ENCODE results near the gene UBE2G2.

UBE2G2 gene

GRCh38 chr21:44727757-44728156 lies 73.9 kb downstream of the UBE2G2 start:
- no peak for DNase-seq (ENCODE audit: insufficient read length, low spot score)
- FAIRE-seq, result no peak
- TF ChIP-seq TAF1 (IDR thresholded peaks at IDR 0.05; ENCODE audit: low read depth, low read length) (no peak), SPI1 (IDR thresholded peaks at IDR 0.05; ENCODE audit: low read depth, low read length) (no peak), PAX5 (IDR thresholded peaks at IDR 0.05; ENCODE audit: insufficient read depth, low read length, severe bottlenecking) (no peak), POLR2A (IDR thresholded peaks at IDR 0.05; ENCODE audit: low read depth, low read length) (no peak), POLR2AphosphoS5 (IDR thresholded peaks at IDR 0.05; ENCODE audit: low read depth, low read length) (no peak)

- FAIRE-seq, result no peak
- TF ChIP-seq POLR2AphosphoS5 (IDR thresholded peaks at IDR 0.05; ENCODE audit: low read depth, low read length), result no peak
- no peak for TF ChIP-seq POU2F2 (IDR thresholded peaks at IDR 0.05; ENCODE audit: low read depth, low read length)
- no peak for TF ChIP-seq SPI1 (IDR thresholded peaks at IDR 0.05; ENCODE audit: low read depth, low read length)
- TF ChIP-seq TAF1 (IDR thresholded peaks at IDR 0.05; ENCODE audit: low read depth, low read length), result no peak
- no peak for TF ChIP-seq PAX5 (IDR thresholded peaks at IDR 0.05; ENCODE audit: insufficient read depth, low read length, severe bottlenecking)
- TF ChIP-seq POLR2A (IDR thresholded peaks at IDR 0.05; ENCODE audit: low read depth, low read length), result no peak
- DNase-seq (ENCODE audit: insufficient read length, low spot score), result no peak
Measured at GRCh38 chr21:44727321-44727720, 74.3 kb downstream of the UBE2G2 start.

DNA sequence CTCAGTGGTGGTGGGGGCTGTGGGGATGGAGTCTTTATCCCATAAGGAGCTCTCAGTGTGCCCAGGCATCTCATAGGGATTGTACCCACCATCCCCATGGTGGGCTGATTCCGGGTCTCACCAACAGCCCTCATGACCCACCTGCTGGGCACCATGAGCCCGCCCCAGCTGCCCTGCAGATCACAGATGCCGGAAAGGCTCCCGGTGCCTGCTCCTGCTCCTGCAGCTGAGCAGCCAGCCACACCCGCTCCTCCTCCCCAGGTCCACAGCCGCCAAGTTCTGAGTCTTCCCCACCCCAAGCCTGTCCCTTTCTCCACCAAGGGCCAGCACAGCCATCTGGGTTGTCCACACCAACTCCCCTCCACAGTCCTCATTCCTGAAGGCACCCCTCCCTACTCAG lies 74.8 kb downstream of the UBE2G2 start:
- TF ChIP-seq POLR2AphosphoS5 (IDR thresholded peaks at IDR 0.05; ENCODE audit: low read depth, low read length) (no peak), TAF1 (IDR thresholded peaks at IDR 0.05; ENCODE audit: low read depth, low read length) (no peak), PAX5 (IDR thresholded peaks at IDR 0.05; ENCODE audit: insufficient read depth, low read length, severe bottlenecking) (no peak), SPI1 (IDR thresholded peaks at IDR 0.05; ENCODE audit: low read depth, low read length) (no peak), POLR2A (IDR thresholded peaks at IDR 0.05; ENCODE audit: low read depth, low read length) (no peak), POU2F2 (IDR thresholded peaks at IDR 0.05; ENCODE audit: low read depth, low read length) (no peak)
- FAIRE-seq (no peak), DNase-seq (ENCODE audit: insufficient read length, low spot score) (no peak)

DNA sequence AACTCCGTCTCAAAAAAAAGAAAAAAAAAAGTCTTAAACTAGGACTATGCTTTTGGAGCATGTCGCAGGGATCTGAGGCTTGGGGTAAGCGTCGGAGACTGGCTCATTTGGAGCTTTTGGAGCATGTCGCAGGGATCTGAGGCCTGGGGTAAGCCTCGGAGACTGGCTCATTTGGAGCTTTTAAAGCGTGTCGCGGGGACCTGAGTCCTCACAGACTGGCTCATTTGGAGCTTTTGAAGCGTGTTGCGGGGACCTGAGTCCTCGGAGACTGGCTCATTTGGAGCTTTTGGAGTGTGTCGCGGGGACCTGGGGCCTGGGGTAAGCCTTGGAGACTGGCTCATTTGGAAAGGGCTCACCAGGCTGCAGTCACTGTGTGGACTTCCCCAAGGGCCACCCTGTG lies 76.7 kb downstream of the UBE2G2 start:
- TF ChIP-seq TAF1 (IDR thresholded peaks at IDR 0.05; ENCODE audit: low read depth, low read length), result no peak
- TF ChIP-seq SPI1 (IDR thresholded peaks at IDR 0.05; ENCODE audit: low read depth, low read length), result no peak
- no peak for TF ChIP-seq POU2F2 (IDR thresholded peaks at IDR 0.05; ENCODE audit: low read depth, low read length)
- no peak for TF ChIP-seq POLR2A (IDR thresholded peaks at IDR 0.05; ENCODE audit: low read depth, low read length)
- TF ChIP-seq POLR2AphosphoS5 (IDR thresholded peaks at IDR 0.05; ENCODE audit: low read depth, low read length), result no peak
- no peak for TF ChIP-seq PAX5 (IDR thresholded peaks at IDR 0.05; ENCODE audit: insufficient read depth, low read length, severe bottlenecking)
- FAIRE-seq, result no peak
- DNase-seq (ENCODE audit: insufficient read length, low spot score), result no peak

- TF ChIP-seq POU2F2 (IDR thresholded peaks at IDR 0.05; ENCODE audit: low read depth, low read length), result no peak
- TF ChIP-seq TAF1 (IDR thresholded peaks at IDR 0.05; ENCODE audit: low read depth, low read length), result no peak
- no peak for TF ChIP-seq POLR2AphosphoS5 (IDR thresholded peaks at IDR 0.05; ENCODE audit: low read depth, low read length)
- no peak for TF ChIP-seq POLR2A (IDR thresholded peaks at IDR 0.05; ENCODE audit: low read depth, low read length)
- TF ChIP-seq SPI1 (IDR thresholded peaks at IDR 0.05; ENCODE audit: low read depth, low read length), result no peak
- no peak for TF ChIP-seq PAX5 (IDR thresholded peaks at IDR 0.05; ENCODE audit: insufficient read depth, low read length, severe bottlenecking)
- FAIRE-seq, result no peak
- no peak for DNase-seq (ENCODE audit: insufficient read length, low spot score)
Measured at GRCh38 chr21:44724196-44724595, 77.4 kb downstream of the UBE2G2 start.

DNA sequence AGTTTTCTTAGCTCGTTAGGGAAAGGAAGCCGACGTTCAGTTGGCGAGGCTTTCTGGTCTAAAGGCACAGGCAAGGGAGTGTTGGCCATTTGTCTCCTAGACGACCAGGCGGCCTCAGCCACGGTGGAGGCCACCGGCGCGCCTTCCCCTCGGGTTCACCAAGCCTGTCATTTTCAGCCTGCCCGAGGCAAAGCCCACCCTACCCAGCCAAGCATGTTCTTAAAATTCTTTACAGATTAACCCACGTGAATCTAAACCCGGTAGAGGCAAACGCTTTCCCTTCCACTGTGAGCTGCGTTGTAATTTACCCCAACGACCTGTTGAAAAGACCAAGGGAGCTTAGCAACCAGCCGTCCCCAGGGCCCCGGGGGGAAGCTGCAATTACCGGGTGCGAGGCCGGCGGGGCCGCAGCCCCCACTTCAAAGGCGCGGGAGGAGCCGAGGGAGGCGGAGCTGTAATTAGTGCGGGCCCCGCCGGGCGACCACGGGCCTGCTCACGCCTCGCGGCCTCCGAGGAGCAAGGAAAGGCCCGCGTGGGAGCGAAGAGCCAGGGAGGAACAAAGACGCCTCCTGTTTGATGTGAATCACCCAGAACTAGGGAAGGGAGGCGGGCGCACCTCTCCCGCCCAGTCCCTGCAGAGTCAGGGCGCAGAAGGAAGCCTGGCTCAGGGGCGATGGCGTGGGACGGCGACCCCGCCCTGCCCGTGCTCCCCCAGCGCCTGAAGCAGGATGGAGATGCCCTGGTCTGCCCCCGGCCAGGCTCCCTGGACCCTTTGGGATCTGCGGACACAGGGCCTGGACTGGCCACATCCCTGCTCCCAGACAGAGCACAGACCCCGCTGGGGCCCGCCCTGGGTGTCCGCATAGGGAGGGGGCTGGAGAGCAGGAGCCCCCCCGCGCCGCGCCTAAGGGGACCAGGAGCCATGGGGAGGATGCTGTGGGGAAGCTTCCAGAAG lies 78.2 kb downstream of the UBE2G2 start:
- DNase-seq (ENCODE audit: insufficient read length, low spot score), result no peak
- FAIRE-seq, result no peak
- TF ChIP-seq PAX5 (IDR thresholded peaks at IDR 0.05; ENCODE audit: insufficient read depth, low read length, severe bottlenecking), result no peak
- no peak for TF ChIP-seq POLR2A (IDR thresholded peaks at IDR 0.05; ENCODE audit: low read depth, low read length)

- DNase-seq (ENCODE audit: insufficient read length, low spot score) (no peak), FAIRE-seq (no peak)
Measured at GRCh38 chr21:44722731-44723130, 78.9 kb downstream of the UBE2G2 start.

GRCh38 chr21:44720170-44720569 lies 81.5 kb downstream of the UBE2G2 start:
- DNase-seq (ENCODE audit: insufficient read length, low spot score), result no peak
- TF ChIP-seq PAX5 (IDR thresholded peaks at IDR 0.05; ENCODE audit: insufficient read depth, low read length, severe bottlenecking), result no peak
- TF ChIP-seq POU2F2 (IDR thresholded peaks at IDR 0.05; ENCODE audit: low read depth, low read length), result no peak
- TF ChIP-seq POLR2A (IDR thresholded peaks at IDR 0.05; ENCODE audit: low read depth, low read length), result no peak
- no peak for TF ChIP-seq SPI1 (IDR thresholded peaks at IDR 0.05; ENCODE audit: low read depth, low read length)
- TF ChIP-seq POLR2AphosphoS5 (IDR thresholded peaks at IDR 0.05; ENCODE audit: low read depth, low read length), result no peak
- no peak for TF ChIP-seq TAF1 (IDR thresholded peaks at IDR 0.05; ENCODE audit: low read depth, low read length)
- no peak for FAIRE-seq

More at GRCh38 chr21:44722731-44723130, 78.9 kb downstream of the UBE2G2 start:
- TF ChIP-seq POU2F2 (IDR thresholded peaks at IDR 0.05; ENCODE audit: low read depth, low read length) (no peak), POLR2AphosphoS5 (IDR thresholded peaks at IDR 0.05; ENCODE audit: low read depth, low read length) (no peak), POLR2A (IDR thresholded peaks at IDR 0.05; ENCODE audit: low read depth, low read length) (no peak), TAF1 (IDR thresholded peaks at IDR 0.05; ENCODE audit: low read depth, low read length) (no peak), PAX5 (IDR thresholded peaks at IDR 0.05; ENCODE audit: insufficient read depth, low read length, severe bottlenecking) (no peak), SPI1 (IDR thresholded peaks at IDR 0.05; ENCODE audit: low read depth, low read length) (no peak)

Measured in GM12891 (cell line).